ENCODE data around the gene ZNF536. TPM values are rescaled to one million over a fixed set of nuclear protein-coding genes. Genes with fewer than 3 reads are reported as not detected.

ZNF536 gene
- total and polyA plus RNA-seq, 9 donors = 0.13 to 0.52 (median 0.28) TPM; not detected in 4

- WGBS, 3 donors = 74 to 81% (median 77%) methylated on average over 3 of the region's 3 CpGs
- TF ChIP-seq CTCF (IDR thresholded peaks at IDR 0.05) = no peak
- no peak for TF ChIP-seq EP300 (IDR thresholded peaks at IDR 0.05)
- TF ChIP-seq POLR2A (IDR thresholded peaks at IDR 0.05) = no peak
- Histone ChIP-seq H3K36me3 (no peaks in the 10 kb centered on the region), H3K27me3 (no peaks in the 10 kb centered on the region), H3K27ac (no peak overlapping the region), H3K9me3 (no peaks in the 10 kb centered on the region), H3K4me1 (ENCODE audit: insufficient read depth) (no peaks in the 10 kb centered on the region), H3K4me3 (no peak overlapping the region)
- no peak for DNase-seq
- intact Hi-C loops (cut with DNase I) = no loop called here
These were observed 207.2 kb downstream of the ZNF536 start for GRCh38 chr19:30579419-30579818.

- no peak overlapping the region for H3K27ac ChIP-seq
- no peak for TF ChIP-seq CTCF (IDR thresholded peaks at IDR 0.05)
- TF ChIP-seq EP300 (IDR thresholded peaks at IDR 0.05) = no peak
- no peak for TF ChIP-seq POLR2A (IDR thresholded peaks at IDR 0.05)
- 77 to 83% (median 82%) methylated on average over 4 of the region's 4 CpGs for WGBS, 3 donors
- intact Hi-C loops (cut with DNase I) = no loop called here
- H3K9me3 ChIP-seq = no peaks in the 10 kb centered on the region
- no peak for DNase-seq
- no peaks in the 10 kb centered on the region for H3K27me3 ChIP-seq
- H3K36me3 ChIP-seq = no peaks in the 10 kb centered on the region
- H3K4me3 ChIP-seq = no peak overlapping the region
- H3K4me1 ChIP-seq (ENCODE audit: insufficient read depth) = no peaks in the 10 kb centered on the region
These were observed 208.5 kb downstream of the ZNF536 start for GRCh38 chr19:30580673-30581072.

- Histone ChIP-seq H3K4me1 (ENCODE audit: insufficient read depth) (no peaks in the 10 kb centered on the region), H3K27me3 (no peaks in the 10 kb centered on the region), H3K9me3 (no peaks in the 10 kb centered on the region), H3K27ac (no peak overlapping the region), H3K4me3 (no peak overlapping the region), H3K36me3 (no peaks in the 10 kb centered on the region)
- WGBS, 3 donors = 15 to 28% (median 18%) methylated on average over 8 of the region's 8 CpGs
- no peak for TF ChIP-seq CTCF (IDR thresholded peaks at IDR 0.05)
- no peak for TF ChIP-seq EP300 (IDR thresholded peaks at IDR 0.05)
- no peak for TF ChIP-seq POLR2A (IDR thresholded peaks at IDR 0.05)
- DNase-seq = no peak
- intact Hi-C loops (cut with DNase I) = no loop called here
These were observed 211.9 kb downstream of the ZNF536 start for GRCh38 chr19:30584090-30584489.

- 52 to 55% (median 54%) methylated on average over 5 of the region's 5 CpGs for WGBS, 3 donors
- Histone ChIP-seq H3K4me3 (no peak overlapping the region), H3K27me3 (no peaks in the 10 kb centered on the region), H3K27ac (no peak overlapping the region), H3K9me3 (no peaks in the 10 kb centered on the region), H3K36me3 (no peaks in the 10 kb centered on the region), H3K4me1 (ENCODE audit: insufficient read depth) (no peaks in the 10 kb centered on the region)
- no peak for TF ChIP-seq CTCF (IDR thresholded peaks at IDR 0.05)
- TF ChIP-seq EP300 (IDR thresholded peaks at IDR 0.05) = no peak
- TF ChIP-seq POLR2A (IDR thresholded peaks at IDR 0.05) = no peak
- intact Hi-C loops (cut with DNase I) = no loop called here
- DNase-seq = no peak
These were observed 215.7 kb downstream of the ZNF536 start for GRCh38 chr19:30587869-30588268.

Measured in ovary (tissue), 9 donors.